Occipital lobe (tissue), 2 donors: ENCODE data around the gene SNX9. TPM values are rescaled to one million over a fixed set of nuclear protein-coding genes. Genes with fewer than 3 reads are reported as not detected.

Experiments
- DNase-seq: peaks from one replicate; lab custom pipeline; 2025; lab: John Stamatoyannopoulos, UW
- total RNA-seq: library from RNA; depleted of rRNA; stranded (reverse); fragments of >200 nt; gene quantifications from one replicate; pipeline ENCODE4 v1.2.3, GENCODE V29; 2014

The SNX9 gene
- total RNA-seq, 1 donor from 2014 or later, result 19.2 TPM

GRCh38 chr6:157976345-157977175 is 153.5 kb downstream of the SNX9 start:
- no peak for DNase-seq

DNA sequence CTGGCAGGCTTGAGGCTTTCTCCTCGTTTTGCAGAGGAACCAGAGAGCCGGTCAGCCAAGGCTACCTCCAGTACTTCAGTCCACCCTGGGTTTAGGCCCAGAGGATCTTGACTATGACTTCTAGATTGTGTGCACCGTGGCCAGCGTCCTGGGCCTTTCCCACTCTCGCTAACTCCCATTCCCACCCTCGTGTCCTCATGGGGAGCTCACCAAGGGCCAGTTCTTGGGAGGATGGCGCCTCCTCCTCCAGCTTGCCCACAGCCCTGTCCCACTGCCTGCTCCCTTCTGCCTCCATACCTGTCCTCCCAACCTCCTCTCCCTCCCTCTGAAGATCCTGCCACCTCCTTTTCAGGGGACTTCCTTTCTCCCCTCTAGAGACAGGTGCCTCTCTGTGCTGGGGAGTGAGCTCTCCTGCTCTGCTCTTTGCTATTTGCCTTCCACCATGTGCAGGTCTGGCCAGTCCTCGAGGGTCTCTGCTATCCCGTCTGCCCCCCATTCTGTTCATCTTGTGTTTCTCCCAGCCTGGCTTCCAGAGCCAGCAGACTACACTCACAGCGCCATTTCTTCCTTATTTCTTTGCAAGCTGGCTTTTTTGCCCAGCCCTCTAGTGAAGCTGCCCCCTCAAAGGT is 154.2 kb downstream of the SNX9 start:
- DNase-seq, result no peak

- no peak for DNase-seq
These were observed 155.2 kb downstream of the SNX9 start for GRCh38 chr6:157978021-157978783.

DNA sequence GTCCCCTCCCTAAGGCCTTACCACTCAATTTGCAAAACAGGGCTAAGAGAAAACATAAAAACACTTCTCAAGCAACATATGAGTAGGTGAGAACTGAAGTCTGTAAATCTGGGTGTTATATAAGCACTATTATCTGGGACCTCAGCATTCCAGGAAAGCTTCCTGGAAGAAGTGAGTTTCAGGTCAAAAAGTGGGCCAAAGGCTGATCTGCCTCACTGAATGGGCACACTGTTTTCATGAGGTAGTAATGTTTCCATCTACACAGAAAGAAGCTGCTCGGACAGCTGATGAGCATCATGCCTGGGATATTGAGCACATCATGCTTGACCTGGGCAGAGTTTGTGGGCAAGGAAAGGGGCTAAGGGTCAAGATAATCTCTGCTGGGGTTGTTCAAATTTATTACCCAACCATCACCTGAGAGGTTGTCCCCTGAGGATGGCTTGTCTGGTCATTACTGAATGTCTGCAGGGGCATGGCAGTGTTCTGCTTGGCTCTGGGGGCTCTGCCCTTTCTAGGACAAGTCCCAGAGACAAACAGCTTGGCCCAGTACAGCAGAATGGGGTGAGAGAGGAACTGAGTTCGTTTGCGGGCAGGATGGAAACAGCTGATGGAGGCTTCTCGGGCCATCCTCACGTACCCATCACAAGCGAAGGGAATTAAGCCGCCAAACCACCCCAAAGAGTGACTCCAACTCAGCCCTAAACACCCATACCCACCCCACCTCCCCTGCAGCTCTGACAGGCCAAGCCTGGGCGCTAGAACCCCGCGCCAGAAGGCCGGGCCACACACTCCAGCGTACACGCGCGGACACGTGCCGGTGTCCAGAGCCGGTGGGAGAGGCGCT is 157.5 kb downstream of the SNX9 start:
- DNase-seq, result no peak

- no peak for DNase-seq
These were observed 158.0 kb downstream of the SNX9 start for GRCh38 chr6:157981132-157981394.

- DNase-seq, result peak; percentile 55
These were observed 158.5 kb downstream of the SNX9 start, which contains the start of gene SYNJ2 for GRCh38 chr6:157981395-157982101. Gene SYNJ2, plus strand, starts transcription at chr6:157981863. Its CDS starts 99 bp downstream, at chr6:157981962.

DNA sequence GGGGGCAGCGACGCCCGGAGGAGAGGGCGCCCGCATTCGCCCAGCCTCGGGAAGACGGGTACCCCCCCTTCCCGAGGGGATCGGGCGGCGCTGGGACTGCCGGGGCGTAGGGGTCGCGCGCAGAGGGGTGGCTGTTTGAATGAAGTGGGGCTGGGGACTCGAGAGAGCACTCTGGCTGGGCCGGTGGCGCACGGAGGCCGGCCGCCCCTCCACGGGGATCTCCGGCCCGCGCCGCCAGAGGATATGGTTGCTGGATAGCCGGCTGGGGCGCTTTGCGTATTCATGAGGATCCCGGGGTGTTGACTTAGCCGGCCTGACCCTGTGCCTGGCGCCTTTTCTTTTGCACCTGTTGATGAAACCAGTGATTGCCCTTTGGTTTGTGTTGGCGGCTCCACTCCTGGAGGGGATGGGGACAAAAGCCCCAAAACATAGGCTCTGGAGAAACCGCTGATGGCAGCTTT is 159.1 kb downstream of the SNX9 start:
- no peak for DNase-seq

- DNase-seq, result no peak
These were observed 159.7 kb downstream of the SNX9 start for GRCh38 chr6:157982563-157983405.

DNA sequence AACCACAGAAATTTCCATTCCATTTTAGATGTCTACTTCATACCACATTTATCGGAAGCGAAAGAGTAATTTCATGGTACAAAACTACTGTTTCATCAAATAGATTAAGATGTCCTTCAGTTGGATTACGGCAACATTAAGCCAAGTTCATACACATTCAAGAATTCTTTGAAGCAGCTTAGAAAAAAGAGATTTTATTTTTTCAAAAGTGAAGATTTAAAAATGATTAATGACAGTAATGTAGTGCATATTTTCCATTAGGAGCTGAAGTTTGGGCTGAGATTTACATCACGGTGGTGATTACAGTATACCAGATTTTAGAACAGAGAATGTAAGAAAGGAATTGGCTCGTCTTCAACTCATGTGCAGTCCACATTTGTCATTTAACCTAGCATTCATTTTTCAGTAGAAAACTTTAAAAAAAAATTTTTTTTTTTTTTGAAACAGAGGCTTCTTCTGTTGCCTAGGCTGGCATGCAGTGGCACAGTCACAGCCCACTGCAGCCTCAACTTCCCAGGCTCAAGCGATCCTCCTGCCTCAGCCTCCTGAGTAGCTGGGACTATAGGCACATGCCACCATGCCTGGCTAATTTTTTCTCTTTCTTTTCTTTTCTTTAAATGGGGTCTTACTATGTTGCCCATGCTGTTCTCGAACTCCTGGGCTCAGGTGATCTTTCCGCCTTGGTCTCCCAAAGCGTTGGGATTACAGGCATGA is 160.5 kb downstream of the SNX9 start:
- DNase-seq, result no peak

DNA sequence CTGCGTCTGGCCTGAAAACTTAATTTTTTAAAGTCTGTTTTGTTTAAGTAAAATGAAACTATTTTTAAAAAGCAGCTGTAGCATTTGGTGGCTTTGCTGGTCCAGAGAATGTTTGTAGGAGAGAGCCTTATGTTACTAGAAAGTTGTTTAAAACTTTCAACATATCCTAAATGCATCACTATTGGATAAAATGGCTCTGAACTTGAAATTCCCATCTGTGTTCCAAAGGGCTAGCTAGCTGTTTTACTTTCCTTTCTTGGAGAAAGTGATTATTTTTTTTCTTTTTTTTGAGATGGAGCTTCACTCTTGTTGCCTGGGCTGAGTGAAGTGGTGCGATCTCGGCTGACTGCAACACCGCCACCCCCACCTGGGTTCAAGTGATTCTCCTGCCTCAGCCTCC is 161.1 kb downstream of the SNX9 start:
- no peak for DNase-seq

GRCh38 chr6:157984686-157985225 is 161.7 kb downstream of the SNX9 start:
- DNase-seq, result no peak

DNA sequence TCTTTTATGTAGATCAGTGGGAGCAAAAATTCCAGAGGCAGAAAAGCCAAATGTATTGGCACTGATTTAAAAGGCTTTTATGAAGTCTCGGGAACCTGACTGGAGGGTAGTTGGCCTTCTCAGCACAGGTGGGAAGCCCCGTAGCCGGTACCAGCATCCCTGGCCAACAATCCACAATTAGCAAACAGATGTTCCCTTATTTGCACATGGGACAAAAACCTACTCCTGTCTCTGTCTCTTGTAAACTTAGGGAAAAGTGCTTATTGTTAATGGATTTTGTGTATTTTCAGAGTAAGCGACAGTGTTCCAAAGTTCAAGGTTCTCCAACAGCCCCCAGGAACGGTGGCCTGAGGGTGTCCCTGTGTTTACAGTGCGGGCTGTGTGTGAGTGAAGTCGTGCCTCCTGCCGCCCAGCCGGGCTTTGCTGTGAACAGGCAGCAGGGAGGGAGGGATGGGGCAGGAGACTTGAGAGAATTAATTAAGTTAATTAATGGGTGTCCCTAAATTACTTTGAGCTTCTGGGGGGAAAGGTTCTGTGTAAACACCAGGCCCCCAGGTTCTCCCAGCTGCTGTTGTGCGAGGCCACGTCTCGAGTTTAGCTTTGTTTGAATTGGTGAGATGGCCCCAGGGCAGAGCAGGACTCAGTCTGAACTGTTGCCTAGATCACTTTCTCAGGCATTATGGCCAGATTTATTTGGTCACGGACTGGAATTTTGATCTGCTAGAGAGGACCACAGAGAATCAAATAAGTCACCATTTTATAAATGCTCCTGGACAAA is 162.5 kb downstream of the SNX9 start:
- DNase-seq, result no peak

- DNase-seq, result no peak
These were observed 165.0 kb downstream of the SNX9 start for GRCh38 chr6:157987788-157988699.

GRCh38 chr6:157988700-157989063 is 165.6 kb downstream of the SNX9 start:
- no peak for DNase-seq

DNA sequence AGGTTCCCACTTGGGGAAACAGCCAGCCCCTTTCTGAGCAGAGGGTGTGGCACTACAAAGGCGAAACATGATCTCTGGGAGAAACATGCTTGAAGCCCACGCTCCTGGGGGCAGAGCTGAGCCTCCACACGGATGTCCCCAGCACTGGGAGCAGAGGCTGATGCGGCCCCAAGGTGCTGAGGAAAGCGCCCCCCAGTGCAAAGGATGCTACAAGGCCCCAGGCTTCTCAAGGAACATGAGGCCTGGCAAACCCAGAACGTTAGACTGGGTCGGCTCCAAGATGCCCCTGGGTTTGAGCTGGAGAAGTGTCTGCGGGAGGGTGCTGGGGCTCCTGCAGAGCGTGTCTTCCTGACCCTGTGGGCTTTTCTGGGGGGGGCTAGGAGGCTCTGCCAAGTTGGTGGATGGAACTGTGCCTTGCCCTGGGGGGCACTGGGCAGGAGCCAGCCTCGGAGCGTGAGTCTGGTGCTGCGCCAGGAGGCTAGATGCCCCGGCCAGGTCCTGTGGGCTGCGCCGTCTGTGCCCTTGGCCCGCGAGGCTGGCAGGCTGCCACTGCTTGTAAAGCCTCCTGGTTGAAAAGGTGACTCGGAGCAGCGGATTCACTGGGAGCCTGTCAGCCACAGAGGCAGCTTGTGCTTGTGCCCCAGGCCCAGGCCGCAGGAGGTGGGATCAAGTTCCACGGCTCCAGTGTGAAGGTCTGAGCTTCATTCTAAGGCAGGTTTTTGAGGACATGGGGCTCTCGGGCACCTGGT is 166.7 kb downstream of the SNX9 start:
- no peak for DNase-seq

- DNase-seq, result no peak
These were observed 167.4 kb downstream of the SNX9 start for GRCh38 chr6:157990321-157991066.
